Fibroblast of peridontal ligament (primary cell): ENCODE data around the gene COX6A2.
"Not testable (repeated sequence)": the region's sequence is repeated elsewhere in the genome, so short reads cannot be mapped to it uniquely, and the experiment has no call there.

Experiments
- DNase-seq: peaks from one replicate; pipeline ENCODE4 v3.0.0-alpha.2; 2010; ENCODE audit errors: extremely low read depth

The COX6A2 gene

GRCh38 chr16:31461921-31462804, 34.0 kb upstream of the COX6A2 start:
- DNase-seq = no peak

- DNase-seq = no peak
Measured at GRCh38 chr16:31461201-31461920, 33.2 kb upstream of the COX6A2 start.

- peak; percentile 86 for DNase-seq
Measured at GRCh38 chr16:31460582-31461002, 32.4 kb upstream of the COX6A2 start.

- peak; percentile 99 for DNase-seq
Measured at GRCh38 chr16:31459687-31460581, 31.8 kb upstream of the COX6A2 start.

GRCh38 chr16:31458844-31459686, 30.9 kb upstream of the COX6A2 start, which contains the start of gene ARMC5:
TSS of gene ARMC5 (plus strand) at chr16:31459501. CDS start at chr16:31459525, 24 bp downstream.
- DNase-seq = peak; percentile 98

- DNase-seq = peak; percentile 29
Measured at GRCh38 chr16:31458073-31458843, 30.1 kb upstream of the COX6A2 start.

GRCh38 chr16:31456988-31457360, 28.8 kb upstream of the COX6A2 start:
- no peak for DNase-seq

- no peak for DNase-seq
Measured at GRCh38 chr16:31455601-31456314, 27.6 kb upstream of the COX6A2 start.

GRCh38 chr16:31453255-31454204, 25.4 kb upstream of the COX6A2 start:
- DNase-seq = peak; percentile 27

GRCh38 chr16:31452631-31453106, 24.5 kb upstream of the COX6A2 start:
- DNase-seq = peak; percentile 94

- peak; percentile 58 for DNase-seq
Measured at GRCh38 chr16:31451681-31452351, 23.7 kb upstream of the COX6A2 start.

GRCh38 chr16:31451201-31451600, 23.0 kb upstream of the COX6A2 start:
- DNase-seq = no peak

GRCh38 chr16:31445931-31446330, 17.8 kb upstream of the COX6A2 start:
- not testable (repeated sequence) for DNase-seq

- no peak for DNase-seq
Measured at GRCh38 chr16:31441956-31442355, 13.8 kb upstream of the COX6A2 start.

GRCh38 chr16:31440516-31441184, 12.5 kb upstream of the COX6A2 start:
- peak; percentile 25 for DNase-seq

GRCh38 chr16:31439519-31439918, 11.4 kb upstream of the COX6A2 start:
- DNase-seq = no peak

GRCh38 chr16:31439023-31439422, 10.9 kb upstream of the COX6A2 start:
- not testable (repeated sequence) for DNase-seq
